GM23338 (cell line): ENCODE results near the gene ABCF2. TPM values are rescaled to one million over a fixed set of nuclear protein-coding genes. Genes with fewer than 3 reads are reported as not detected.
A peak's percentile ranks its signal among the peaks of the same experiment; 100 is the strongest.

ENCODE experiments used
- ATAC-seq: fragments of 200-7000 bp; cut with Tn5 transposase; 3 replicates; pipeline ENCODE4 v1.9.1; 2020
- DNase-seq: peaks from one replicate; pipeline ENCODE4 v3.0.0-alpha.2; 2015; ENCODE audit warnings: low spot score
- H2AFZ ChIP-seq: fragments of 200-600 bp; sonication (generic); 2 replicates; pipeline ENCODE4 v1.8.0; 2016; ENCODE audit warnings: antibody characterized with exemption, mild to moderate bottlenecking, moderate library complexity
- H3F3A ChIP-seq: fragments of 200-600 bp; sonication (generic); replicated peaks from 2 replicates; pipeline ENCODE4 v1.8.0; 2017; ENCODE audit warnings: antibody characterized with exemption, mixed run types, low read depth
- H3K27ac ChIP-seq: fragments of 200-600 bp; sonication (generic); 2 replicates; pipeline ENCODE4 v1.6.1; 2016; ENCODE audit warnings: low read depth
- H3K27me3 ChIP-seq: fragments of 200-600 bp; sonication (generic); 2 replicates; pipeline ENCODE4 v1.8.0; 2016; ENCODE audit warnings: mild to moderate bottlenecking, mixed run types, moderate library complexity; ENCODE audit not compliant: insufficient read depth
- H3K36me3 ChIP-seq: fragments of 200-600 bp; sonication (generic); 2 replicates; pipeline ENCODE4 v1.8.0; 2016; ENCODE audit warnings: mild to moderate bottlenecking; ENCODE audit not compliant: insufficient read depth
- H3K4me1 ChIP-seq: fragments of 200-600 bp; sonication (generic); 2 replicates; pipeline ENCODE4 v1.8.0; 2016; ENCODE audit warnings: mild to moderate bottlenecking, moderate library complexity; ENCODE audit not compliant: insufficient read depth
- H3K4me2 ChIP-seq: fragments of 200-600 bp; sonication (generic); 2 replicates; pipeline ENCODE4 v1.7.1; 2017; ENCODE audit warnings: mixed run types
- H3K4me3 ChIP-seq: fragments of 200-600 bp; sonication (generic); 2 replicates; pipeline ENCODE4 v1.6.1; 2016; ENCODE audit warnings: mixed run types
- H3K79me2 ChIP-seq: fragments of 200-600 bp; sonication (generic); replicated peaks from 2 replicates; pipeline ENCODE4 v1.8.0; 2017; ENCODE audit warnings: mild to moderate bottlenecking; ENCODE audit not compliant: insufficient read depth
- H3K9me2 ChIP-seq: fragments of 200-600 bp; sonication (generic); 2 replicates; pipeline ENCODE4 v1.8.0; 2017; ENCODE audit not compliant: insufficient read depth
- H4K20me1 ChIP-seq: fragments of 200-600 bp; sonication (generic); replicated peaks from 2 replicates; pipeline ENCODE4 v1.8.0; 2017; ENCODE audit warnings: mild to moderate bottlenecking; ENCODE audit not compliant: insufficient read depth
- H3K27ac Mint-ChIP-seq: 2 replicates; pipeline ENCODE4 v1.8.0; 2020; ENCODE audit warnings: inconsistent platforms, mild to moderate bottlenecking, moderate library complexity, mixed read lengths
- H3K27me3 Mint-ChIP-seq: 3 replicates; pipeline ENCODE4 v1.8.0; 2022; ENCODE audit warnings: low read depth, mild to moderate bottlenecking, moderate library complexity, mixed read lengths, inconsistent platforms; ENCODE audit not compliant: insufficient read depth, poor library complexity
- H3K36me3 Mint-ChIP-seq: 3 replicates; pipeline ENCODE4 v1.8.0; 2021; ENCODE audit warnings: low read depth, mild to moderate bottlenecking, inconsistent platforms, moderate library complexity, mixed read lengths
- H3K4me1 Mint-ChIP-seq: 3 replicates; pipeline ENCODE4 v1.8.0; 2020; ENCODE audit warnings: mild to moderate bottlenecking, inconsistent platforms, mixed read lengths
- H3K4me3 Mint-ChIP-seq: 3 replicates; pipeline ENCODE4 v1.8.0; 2021; ENCODE audit warnings: moderate library complexity, mild to moderate bottlenecking, inconsistent platforms, mixed read lengths
- H3K9me3 Mint-ChIP-seq: 3 replicates; pipeline ENCODE4 v1.8.0; 2020; ENCODE audit warnings: moderate library complexity, mild to moderate bottlenecking, inconsistent platforms, mixed read lengths
- CREB1 ChIP-seq: fragments of 250-450 bp; sonication (Bioruptor Pico); IDR thresholded peaks from 2 replicates; pipeline ENCODE4 v1.5.0; 2020; ENCODE audit warnings: low read depth, mild to moderate bottlenecking, moderate library complexity
- EZH2 ChIP-seq: fragments of 200-600 bp; sonication (generic); IDR thresholded peaks from one replicate; pipeline ENCODE4 v1.8.0; 2017; ENCODE audit warnings: antibody characterized with exemption, mild to moderate bottlenecking, low read depth; ENCODE audit not compliant: unreplicated experiment
- EZH2phosphoT487 ChIP-seq: fragments of 200-600 bp; sonication (generic); IDR thresholded peaks from one replicate; pipeline ENCODE4 v1.8.1; 2018; ENCODE audit warnings: antibody characterized with exemption; ENCODE audit not compliant: unreplicated experiment
- POLR2AphosphoS5 ChIP-seq: IDR thresholded peaks from 2 replicates; pipeline ENCODE4 v1.6.1; 2016; ENCODE audit warnings: antibody characterized with exemption, low read depth
- ZNF114 ChIP-seq: fragments of 250-450 bp; sonication (Bioruptor Pico); IDR thresholded peaks from 2 replicates; pipeline ENCODE4 v1.5.0; 2020; ENCODE audit warnings: mild to moderate bottlenecking, moderate library complexity
- ZNF331 ChIP-seq: fragments of 250-450 bp; sonication (Bioruptor Pico); IDR thresholded peaks from 2 replicates; pipeline ENCODE4 v1.5.0; 2020; ENCODE audit warnings: low read depth, mild to moderate bottlenecking, moderate library complexity
- polyA plus RNA-seq: library from polyadenylated mRNA; unstranded; fragments of >200 nt; fragmentation: Nextera tagmentation; extraction: Ambion mirVana; gene quantifications from 2 replicates; pipeline ENCODE4 v1.2.1, GENCODE V29; 2016
- total RNA-seq: library from RNA; depleted of rRNA; stranded (reverse); fragments of >200 nt; shearing (Covaris generic); gene quantifications from 2 replicates; pipeline ENCODE4 v1.2.3, GENCODE V29; 2014
- TF ChIP-seq, protein P1 (sequence below), 2 experiments: fragments of 200-600 bp in 1 of 2; sonication (generic) in 1 of 2; conservative IDR thresholded peaks; 2 replicates each; pipeline versions ENCODE4 v1.5.1 to v1.6.1; 2016 to 2017; ENCODE audit warnings: antibody characterized with exemption in 2 of 2, low read depth in 2 of 2, mild to moderate bottlenecking in 2 of 2, moderate library complexity in 1 of 2

ABCF2 gene
- total and polyA plus RNA-seq, 2 experiments from 2014 or later, result 18.7 to 58.7 TPM

DNA sequence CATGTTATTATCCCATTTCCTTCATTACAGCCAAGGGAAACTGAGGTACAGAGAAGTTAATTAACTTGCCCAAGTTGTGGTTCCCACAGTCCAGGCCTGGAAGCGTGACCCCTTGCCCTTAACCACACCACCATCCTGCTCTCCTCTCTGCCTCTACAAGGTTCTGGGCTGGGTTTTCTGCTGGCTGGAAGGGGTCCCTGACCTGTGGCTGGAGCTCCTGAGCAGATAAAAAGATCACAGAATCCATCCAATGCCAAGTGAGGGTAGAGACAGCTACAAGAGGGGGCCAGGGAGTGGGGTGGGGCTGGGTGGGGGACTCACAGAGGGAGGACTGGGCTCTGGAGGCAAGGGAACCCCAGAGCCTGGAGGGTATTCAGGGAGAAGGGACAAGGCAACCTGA lies 49.7 kb downstream of the ABCF2 start:
- DNase-seq (no peak), ATAC-seq (no peak)
- Histone ChIP-seq H3K9me2 (0 out of 2 replicates have a peak, but pooled peaks cover 5% of the 10 kb centered on the region), H3K79me2 (no peaks in the 10 kb centered on the region), H2AFZ (no peak overlapping the region), H3F3A (no peaks in the 10 kb centered on the region), H3K27me3 (peaks cover 38% of the 10 kb centered on the region), H3K36me3 (no peaks in the 10 kb centered on the region), H3K4me3 (no peak overlapping the region), H3K4me1 (no peaks in the 10 kb centered on the region), H3K4me2 (no peak overlapping the region), H3K27ac (no peak overlapping the region), H4K20me1 (no peaks in the 10 kb centered on the region)
- Mint-ChIP-seq H3K9me3 (peaks cover 26% of the 10 kb centered on the region), H3K27me3 (peaks cover 34% of the 10 kb centered on the region), H3K36me3 (peaks cover 13% of the 10 kb centered on the region; the same call in 2 of the 3 replicates), H3K4me3 (no peak overlapping the region), H3K4me1 (peaks cover 15% of the 10 kb centered on the region), H3K27ac (no peak overlapping the region)
- TF ChIP-seq POLR2AphosphoS5 (no peak), ZNF114 (no peak), EZH2 (no peak), CREB1 (no peak)

DNA sequence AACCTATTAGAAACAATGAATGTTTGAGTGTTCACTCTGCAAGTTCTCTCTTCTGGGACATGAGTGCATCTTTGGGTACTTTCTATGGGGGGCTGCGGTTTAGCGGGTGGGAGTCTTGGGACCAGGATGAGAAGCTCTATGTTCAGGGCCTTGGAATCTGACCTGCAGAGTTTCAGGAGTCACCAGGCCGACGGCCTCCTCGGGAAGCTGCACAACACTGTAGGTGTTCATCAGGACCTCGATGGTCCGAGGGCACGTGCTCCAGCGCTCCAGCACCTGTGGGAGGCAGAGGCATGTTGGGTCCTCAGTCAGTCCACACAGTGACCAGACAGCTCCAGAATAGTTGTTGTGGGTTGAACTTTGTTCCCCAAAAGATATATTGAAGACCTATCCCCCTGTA lies 50.6 kb downstream of the ABCF2 start:
- H3K27ac ChIP-seq, result no peak overlapping the region
- Mint-ChIP-seq H3K27me3 (peaks cover 42% of the 10 kb centered on the region), H3K27ac (no peak overlapping the region), H3K4me3 (peak overlapping the region; percentile 43), H3K9me3 (peaks cover 26% of the 10 kb centered on the region), H3K4me1 (peaks cover 15% of the 10 kb centered on the region), H3K36me3 (peaks cover 13% of the 10 kb centered on the region; the same call in 2 of the 3 replicates)
- H3K36me3 ChIP-seq, result no peaks in the 10 kb centered on the region
- TF ChIP-seq ZNF114 (no peak), ZNF331 (CRISPR knock-in tag) (no peak)
- H3K79me2 ChIP-seq, result no peaks in the 10 kb centered on the region
- H3K4me2 ChIP-seq, result peak overlapping the region; percentile 57; the same call in 1 of the 2 replicates
- H2AFZ ChIP-seq, result no peak overlapping the region; the same call in 1 of the 2 replicates
- H3K9me2 ChIP-seq, result 0 out of 2 replicates have a peak, but pooled peaks cover 5% of the 10 kb centered on the region
- 0 out of 2 replicates have a peak overlapping the region, but pooled peaks have one; percentile 28 for H3K4me3 ChIP-seq
- no peaks in the 10 kb centered on the region for H4K20me1 ChIP-seq
- no peaks in the 10 kb centered on the region for H3F3A ChIP-seq
- peaks cover 47% of the 10 kb centered on the region for H3K27me3 ChIP-seq
- ATAC-seq (no peak), DNase-seq (no peak)
- no peaks in the 10 kb centered on the region for H3K4me1 ChIP-seq

DNA sequence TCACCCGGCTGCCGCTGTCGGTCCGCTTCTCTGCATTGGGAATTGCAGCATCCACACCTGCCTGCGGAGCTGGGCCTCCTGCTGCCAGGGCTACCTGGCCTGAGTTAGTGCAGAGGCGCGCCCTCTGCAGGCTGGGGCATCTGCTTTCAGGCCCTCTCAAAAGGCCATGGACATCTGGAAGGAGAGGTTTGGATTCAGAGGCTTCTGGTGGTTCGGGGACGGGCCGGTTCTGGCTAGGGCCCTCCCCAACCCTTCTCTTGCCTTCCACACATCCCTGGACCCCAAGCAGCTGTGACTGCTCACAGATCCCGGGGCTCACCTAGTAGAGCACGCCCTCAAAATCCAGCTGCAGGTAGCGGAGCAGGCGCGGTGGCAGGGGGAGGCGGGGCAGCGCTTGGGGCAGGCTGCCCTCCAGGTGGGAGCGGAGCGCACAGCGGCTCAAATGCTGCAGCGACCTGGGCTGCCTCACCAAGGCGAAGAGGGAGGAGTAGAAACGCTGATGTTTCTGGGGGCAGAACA lies 51.2 kb downstream of the ABCF2 start:
- peaks cover 53% of the 10 kb centered on the region for H3K27me3 ChIP-seq
- peaks cover 13% of the 10 kb centered on the region; the same call in 2 of the 3 replicates for H3K36me3 Mint-ChIP-seq
- H3K9me3 Mint-ChIP-seq, result peaks cover 26% of the 10 kb centered on the region
- no peaks in the 10 kb centered on the region for H3F3A ChIP-seq
- no peaks in the 10 kb centered on the region for H3K4me1 ChIP-seq
- 0 out of 2 replicates have a peak, but pooled peaks cover 5% of the 10 kb centered on the region for H3K9me2 ChIP-seq
- peak overlapping the region; percentile 43 for H3K4me3 Mint-ChIP-seq
- TF ChIP-seq, protein P1, sequence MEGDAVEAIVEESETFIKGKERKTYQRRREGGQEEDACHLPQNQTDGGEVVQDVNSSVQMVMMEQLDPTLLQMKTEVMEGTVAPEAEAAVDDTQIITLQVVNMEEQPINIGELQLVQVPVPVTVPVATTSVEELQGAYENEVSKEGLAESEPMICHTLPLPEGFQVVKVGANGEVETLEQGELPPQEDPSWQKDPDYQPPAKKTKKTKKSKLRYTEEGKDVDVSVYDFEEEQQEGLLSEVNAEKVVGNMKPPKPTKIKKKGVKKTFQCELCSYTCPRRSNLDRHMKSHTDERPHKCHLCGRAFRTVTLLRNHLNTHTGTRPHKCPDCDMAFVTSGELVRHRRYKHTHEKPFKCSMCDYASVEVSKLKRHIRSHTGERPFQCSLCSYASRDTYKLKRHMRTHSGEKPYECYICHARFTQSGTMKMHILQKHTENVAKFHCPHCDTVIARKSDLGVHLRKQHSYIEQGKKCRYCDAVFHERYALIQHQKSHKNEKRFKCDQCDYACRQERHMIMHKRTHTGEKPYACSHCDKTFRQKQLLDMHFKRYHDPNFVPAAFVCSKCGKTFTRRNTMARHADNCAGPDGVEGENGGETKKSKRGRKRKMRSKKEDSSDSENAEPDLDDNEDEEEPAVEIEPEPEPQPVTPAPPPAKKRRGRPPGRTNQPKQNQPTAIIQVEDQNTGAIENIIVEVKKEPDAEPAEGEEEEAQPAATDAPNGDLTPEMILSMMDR (conservative IDR thresholded peaks at IDR 0.05; ENCODE audit: low read depth in 2 of 2), result peak; percentile 58 to 68
- no peak for TF ChIP-seq EZH2phosphoT487
- ATAC-seq, result peak; percentile 57
- no peak overlapping the region for H3K27ac ChIP-seq
- no peaks in the 10 kb centered on the region for H4K20me1 ChIP-seq
- H3K4me3 ChIP-seq, result 0 out of 2 replicates have a peak overlapping the region, but pooled peaks have one; percentile 28
- no peaks in the 10 kb centered on the region for H3K36me3 ChIP-seq
- H3K4me1 Mint-ChIP-seq, result peaks cover 15% of the 10 kb centered on the region
- H3K4me2 ChIP-seq, result peak overlapping the region; percentile 57; the same call in 1 of the 2 replicates
- no peaks in the 10 kb centered on the region for H3K79me2 ChIP-seq
- peaks cover 46% of the 10 kb centered on the region for H3K27me3 Mint-ChIP-seq
- peak; percentile 53 for DNase-seq
- H3K27ac Mint-ChIP-seq, result no peak overlapping the region
- H2AFZ ChIP-seq, result peak overlapping the region; percentile 47; the same call in 1 of the 2 replicates
